Thymus (tissue), 11 donors: ENCODE data around the gene ZCCHC4. TPM values are rescaled to one million over a fixed set of nuclear protein-coding genes. Genes with fewer than 3 reads are reported as not detected.
A peak's percentile ranks its signal among the peaks of the same experiment; 100 is the strongest.
"Not testable (repeated sequence)": the region's sequence is repeated elsewhere in the genome, so short reads cannot be mapped to it uniquely, and the experiment has no call there.

Experiments used
- DNase-seq, 9 donors: peaks; one replicate each; pipeline ENCODE4 v3.0.0-alpha.2; 2013; ENCODE audit warnings: low spot score in 9 of 9, low read depth in 6 of 9, missing footprints in 1 of 9
- H3K27ac ChIP-seq, 2 donors: one replicate each; pipeline ENCODE4 v1.5.1; 2013; ENCODE audit warnings: control low read depth in 1 of 2, low read depth in 1 of 2, low read length in 1 of 2, mild to moderate bottlenecking in 1 of 2, moderate library complexity in 1 of 2
- H3K27me3 ChIP-seq, 2 donors: one replicate each; pipeline ENCODE4 v1.5.1; 2013; ENCODE audit warnings: low read length in 1 of 2; ENCODE audit not compliant: control insufficient read depth in 2 of 2, insufficient read depth in 1 of 2
- H3K36me3 ChIP-seq, 2 donors: one replicate each; pipeline ENCODE4 v1.5.1; 2013; ENCODE audit warnings: low read length in 1 of 2, mild to moderate bottlenecking in 1 of 2, moderate library complexity in 1 of 2; ENCODE audit not compliant: control insufficient read depth in 2 of 2, insufficient read depth in 2 of 2
- H3K4me1 ChIP-seq, 2 donors: one replicate each; pipeline ENCODE4 v1.5.1; 2013; ENCODE audit warnings: low read length in 2 of 2; ENCODE audit not compliant: control insufficient read depth in 2 of 2, insufficient read depth in 2 of 2
- H3K4me3 ChIP-seq, 2 donors: one replicate each; pipeline ENCODE4 v1.5.1; 2013; ENCODE audit warnings: low read length in 2 of 2, control low read depth in 1 of 2, mild to moderate bottlenecking in 1 of 2
- H3K9me3 ChIP-seq, 2 donors: one replicate each; pipeline ENCODE4 v1.5.1; 2013; ENCODE audit warnings: low read length in 1 of 2, mild to moderate bottlenecking in 1 of 2; ENCODE audit not compliant: control insufficient read depth in 2 of 2, insufficient read depth in 1 of 2
- WGBS: extraction: QIAGEN DNeasy Blood & Tissue Kit; methylation state at CpG from one replicate; pipeline ENCODE4 v1.1.7; 2013; 5-methylcytosine and 5-hydroxymethylcytosine counted together
- polyA plus RNA-seq: library from polyadenylated mRNA; stranded (reverse); fragments of 200-250 nt; gene quantifications from one replicate; pipeline ENCODE4 v1.2.3, GENCODE V29; 2013
- total RNA-seq: library from RNA; stranded (reverse); fragments of 120-200 nt; gene quantifications from one replicate; pipeline ENCODE4 v1.2.4, GENCODE V29; 2013
- donor health status: healthy.

ZCCHC4 gene
- total and polyA plus RNA-seq, 2 donors = 7.6 to 9.2 TPM

GRCh38 chr4:25367004-25367621 lies 54.5 kb downstream of the ZCCHC4 start:
- H3K27ac ChIP-seq = no peak overlapping the region
- no peaks in the 10 kb centered on the region for H3K27me3 ChIP-seq
- no peaks in the 10 kb centered on the region for H3K9me3 ChIP-seq
- DNase-seq = peak in 3 of 9 donors; percentile 29 to 49 (median 40)
- 95% methylated on average over 2 of the region's 2 CpGs for WGBS
- H3K4me3 ChIP-seq = no peak overlapping the region
- H3K4me1 ChIP-seq = no peaks in the 10 kb centered on the region
- peaks cover 0 to 14% of the 10 kb centered on the region in 2 donors for H3K36me3 ChIP-seq

DNA sequence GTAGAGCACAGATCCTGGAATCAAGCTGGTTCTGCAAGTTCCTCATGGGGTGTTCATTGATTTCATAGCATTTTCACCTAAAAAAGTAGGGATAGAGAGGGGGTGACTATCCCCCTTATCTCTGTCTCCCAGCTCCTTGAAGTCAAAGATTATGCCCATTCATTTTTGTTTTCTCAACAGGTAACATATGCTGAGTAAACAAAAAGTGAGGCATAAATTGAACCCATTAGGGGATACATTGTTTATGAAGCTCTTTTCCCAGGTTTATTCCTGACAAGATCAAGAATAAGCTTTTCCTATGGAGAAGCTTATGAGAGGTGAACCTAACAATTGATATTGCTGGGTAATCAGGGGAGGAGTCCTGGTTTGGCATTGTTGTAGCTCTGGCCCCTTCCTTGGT lies 55.3 kb downstream of the ZCCHC4 start:
- no peak overlapping the region for H3K27ac ChIP-seq
- H3K4me1 ChIP-seq = no peaks in the 10 kb centered on the region
- DNase-seq = no peak
- peaks cover 0 to 12% of the 10 kb centered on the region in 2 donors for H3K36me3 ChIP-seq
- no peaks in the 10 kb centered on the region for H3K9me3 ChIP-seq
- H3K4me3 ChIP-seq = no peak overlapping the region
- no peaks in the 10 kb centered on the region for H3K27me3 ChIP-seq

DNA sequence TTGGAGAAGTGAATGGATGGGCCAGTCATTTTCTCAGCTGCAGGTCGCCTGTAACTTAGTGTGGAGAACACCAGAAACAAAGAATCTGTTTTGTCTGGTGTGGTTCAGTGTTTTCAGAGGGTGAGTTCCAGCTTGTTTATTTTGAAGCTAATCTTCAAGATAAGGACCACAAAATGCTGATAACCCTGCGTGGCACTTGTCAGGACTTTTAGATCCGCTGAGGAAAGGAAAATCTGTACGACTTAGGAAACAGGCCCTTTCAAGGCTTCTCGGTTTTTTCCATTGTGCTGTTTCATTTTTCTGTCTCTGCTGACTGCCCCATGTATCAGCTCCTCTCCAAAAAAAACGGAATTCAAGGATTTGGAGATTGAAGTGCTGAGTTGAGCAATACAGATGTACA lies 55.7 kb downstream of the ZCCHC4 start:
- H3K36me3 ChIP-seq = peaks cover 0 to 12% of the 10 kb centered on the region in 2 donors
- no peak overlapping the region for H3K27ac ChIP-seq
- H3K4me1 ChIP-seq = no peaks in the 10 kb centered on the region
- WGBS = 94% methylated on average over 6 of the region's 6 CpGs
- no peak overlapping the region for H3K4me3 ChIP-seq
- no peaks in the 10 kb centered on the region for H3K9me3 ChIP-seq
- no peak for DNase-seq
- H3K27me3 ChIP-seq = no peaks in the 10 kb centered on the region

DNA sequence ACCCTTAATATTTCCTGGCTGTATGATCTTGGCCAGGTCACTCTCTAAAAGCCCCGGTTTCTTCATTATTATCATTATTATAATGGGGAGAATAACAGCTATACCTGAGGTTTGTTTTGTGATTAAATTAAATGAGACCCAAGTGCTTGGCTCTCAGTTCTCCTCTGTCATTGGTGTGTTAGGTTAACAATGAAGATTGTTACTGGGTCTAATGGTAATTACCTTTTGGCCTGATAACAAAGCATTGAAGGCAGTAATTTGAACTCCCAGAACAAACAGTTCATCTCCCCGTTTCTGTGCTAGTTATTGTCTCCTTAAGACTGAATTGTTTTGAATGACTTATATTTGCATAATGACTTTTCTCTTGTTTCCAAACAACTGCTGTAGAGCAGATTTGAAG lies 57.7 kb downstream of the ZCCHC4 start:
- no peaks in the 10 kb centered on the region for H3K9me3 ChIP-seq
- no peak overlapping the region for H3K27ac ChIP-seq
- H3K4me1 ChIP-seq = peaks cover 0 to under 1% of the 10 kb centered on the region in 2 donors
- DNase-seq = no peak
- no peaks in the 10 kb centered on the region for H3K27me3 ChIP-seq
- no peak overlapping the region for H3K4me3 ChIP-seq
- peaks cover 0 to 9% of the 10 kb centered on the region in 2 donors for H3K36me3 ChIP-seq
- WGBS = 97% methylated on average over 2 of the region's 2 CpGs

DNA sequence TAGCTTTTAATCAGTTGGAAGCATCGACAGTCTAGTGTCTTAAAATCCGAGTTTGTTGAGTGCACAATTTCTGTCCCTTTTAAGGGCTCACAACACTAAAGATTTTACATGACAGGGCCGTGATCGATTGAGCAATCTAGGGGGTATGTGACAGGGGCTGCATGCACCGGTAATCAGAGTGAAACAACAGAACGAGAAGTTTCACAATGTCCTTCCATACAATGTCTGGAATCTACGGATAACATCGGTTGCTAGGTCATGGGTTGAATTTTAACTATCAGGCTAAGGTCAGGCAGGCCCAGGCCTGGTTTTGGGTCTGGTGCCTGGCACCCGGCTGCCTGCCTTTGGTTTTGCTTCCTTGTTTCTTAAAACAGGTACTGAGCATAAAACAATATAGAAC lies 60.0 kb downstream of the ZCCHC4 start:
- H3K27ac ChIP-seq, H3K9me3 ChIP-seq, H3K27me3 ChIP-seq, H3K36me3 ChIP-seq, H3K4me3 ChIP-seq, DNase-seq: not testable (repeated sequence)
- H3K4me1 ChIP-seq = peaks cover 2 to 12% of the 10 kb centered on the region in 2 donors
- 94% methylated on average over 9 of the region's 9 CpGs for WGBS

DNA sequence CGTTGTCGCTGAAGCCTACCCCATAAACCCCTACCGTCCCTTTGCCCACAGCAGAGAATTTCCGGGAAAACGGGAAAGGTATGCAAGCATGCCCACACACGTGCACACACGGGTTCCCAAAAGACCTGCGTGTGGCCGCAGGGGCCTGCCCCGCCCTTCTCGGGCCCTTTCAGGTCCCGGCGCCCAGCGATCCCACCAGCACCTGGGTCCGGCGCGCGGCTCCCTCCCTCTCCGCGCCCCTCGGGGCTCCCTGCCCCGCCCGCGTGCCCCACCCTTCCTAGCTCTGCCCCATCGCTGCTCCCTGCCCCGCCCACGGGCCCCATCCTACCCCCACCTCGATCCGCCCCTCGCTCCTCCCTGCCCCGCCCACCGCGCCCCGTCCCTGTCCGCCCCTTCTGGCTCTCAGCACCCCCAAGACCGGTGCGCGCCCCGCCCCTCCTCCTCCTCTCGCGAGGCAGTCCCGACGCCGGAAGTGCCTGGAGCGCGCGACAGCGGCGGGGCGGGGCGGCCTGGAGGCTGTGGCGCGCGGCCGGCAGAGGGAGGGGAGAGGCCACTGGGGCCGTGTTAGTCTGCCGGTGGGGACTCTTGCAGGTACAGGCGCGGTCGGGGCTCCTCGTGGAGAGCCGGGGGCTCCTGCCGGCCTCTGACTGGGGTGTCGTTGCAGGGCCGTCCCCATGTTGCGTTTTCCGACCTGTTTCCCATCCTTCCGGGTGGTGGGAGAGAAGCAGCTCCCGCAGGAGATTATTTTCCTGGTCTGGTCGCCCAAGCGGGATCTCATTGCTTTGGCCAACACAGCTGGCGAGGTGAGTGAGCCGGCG lies 64.4 kb downstream of the ZCCHC4 start, which contains the start of gene ANAPC4:
TSS of gene ANAPC4 (plus strand) at position 510 of the 818 bp plus-strand sequence. CDS start at position 675, 165 bp downstream.
- H3K9me3 ChIP-seq = peaks cover 0 to 5% of the 10 kb centered on the region in 2 donors
- peak within 1 kb of the TSS; percentile 95 to 98 for H3K4me3 ChIP-seq
- peaks cover 9 to 15% of the 10 kb centered on the region in 2 donors for H3K36me3 ChIP-seq
- WGBS = under 1% methylated on average over 74 of the region's 74 CpGs
- peak; percentile 64 to 96 (median 91) for DNase-seq
- H3K4me1 ChIP-seq = peaks cover 18 to 25% of the 10 kb centered on the region in 2 donors
- peak within 1 kb of the TSS; percentile 61 to 85 for H3K27ac ChIP-seq
- H3K27me3 ChIP-seq = no peaks in the 10 kb centered on the region

GRCh38 chr4:25377572-25378436 lies 65.2 kb downstream of the ZCCHC4 start:
- DNase-seq = peak in 1 of 9 donors; percentile 39
- Histone ChIP-seq H3K27ac (peak overlapping the region; percentile 61 to 85), H3K9me3 (peaks cover 0 to 5% of the 10 kb centered on the region in 2 donors), H3K27me3 (no peaks in the 10 kb centered on the region), H3K4me3 (peak overlapping the region; percentile 95 to 98), H3K36me3 (peaks cover 12 to 15% of the 10 kb centered on the region in 2 donors), H3K4me1 (peaks cover 18 to 25% of the 10 kb centered on the region in 2 donors)
- 30% methylated on average over 18 of the region's 18 CpGs for WGBS

DNA sequence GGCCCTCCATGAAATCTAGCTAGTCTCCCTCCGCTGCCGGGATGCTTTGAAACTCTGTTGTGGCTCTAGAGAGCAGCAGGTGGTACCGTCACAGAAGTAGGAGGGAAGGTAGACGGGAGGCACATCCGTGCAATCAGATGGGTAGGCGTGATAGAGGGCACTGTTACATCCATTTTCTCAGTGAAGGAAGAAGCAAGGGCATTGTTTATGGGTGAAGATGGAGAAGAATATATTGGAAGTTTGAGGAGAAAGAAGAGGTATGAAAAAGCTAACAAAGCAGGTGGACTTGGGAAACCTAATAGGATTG lies 65.8 kb downstream of the ZCCHC4 start:
- H3K4me1 ChIP-seq = peaks cover 18 to 25% of the 10 kb centered on the region in 2 donors
- H3K27ac ChIP-seq = no peak overlapping the region
- peak overlapping the region in 1 of 2 donors; percentile 98 for H3K4me3 ChIP-seq
- no peaks in the 10 kb centered on the region for H3K27me3 ChIP-seq
- DNase-seq = no peak
- H3K9me3 ChIP-seq = peaks cover 0 to 5% of the 10 kb centered on the region in 2 donors
- H3K36me3 ChIP-seq = peaks cover 15 to 18% of the 10 kb centered on the region in 2 donors
- WGBS = 97% methylated on average over 6 of the region's 6 CpGs
